NCI-H1105 treated with DMSO at 0.1 percent for 48 hours (cell line): ENCODE data around the gene NLRX1.
"Not testable (repeated sequence)": the region's sequence is repeated elsewhere in the genome, so short reads cannot be mapped to it uniquely, and the experiment has no call there.

Source experiments
- DNase-seq: peaks from one replicate; lab custom pipeline; 2025; lab: John Stamatoyannopoulos, UW

The NLRX1 gene

GRCh38 chr11:119210050-119210449 is 41.5 kb downstream of the NLRX1 start:
- no peak for DNase-seq

- no peak for DNase-seq
These were observed 49.8 kb downstream of the NLRX1 start for GRCh38 chr11:119218141-119218878.

- peak; percentile 90 for DNase-seq
These were observed 53.8 kb downstream of the NLRX1 start for GRCh38 chr11:119222308-119222707.

GRCh38 chr11:119222891-119223290 is 54.4 kb downstream of the NLRX1 start:
- DNase-seq = no peak

GRCh38 chr11:119223856-119224255 is 55.3 kb downstream of the NLRX1 start:
- DNase-seq = no peak

GRCh38 chr11:119228535-119229287 is 60.2 kb downstream of the NLRX1 start:
- not testable (repeated sequence) for DNase-seq

GRCh38 chr11:119229288-119229672 is 60.8 kb downstream of the NLRX1 start:
- DNase-seq = no peak

GRCh38 chr11:119229741-119230140 is 61.2 kb downstream of the NLRX1 start:
- no peak for DNase-seq
